T follicular helper cell (primary cell): ENCODE data around the gene ACP4.

Experiments used
- DNase-seq: peaks from one replicate; pipeline ENCODE4 v3.0.0-alpha.2; 2020; ENCODE audit warnings: low read depth

ACP4 gene

DNA sequence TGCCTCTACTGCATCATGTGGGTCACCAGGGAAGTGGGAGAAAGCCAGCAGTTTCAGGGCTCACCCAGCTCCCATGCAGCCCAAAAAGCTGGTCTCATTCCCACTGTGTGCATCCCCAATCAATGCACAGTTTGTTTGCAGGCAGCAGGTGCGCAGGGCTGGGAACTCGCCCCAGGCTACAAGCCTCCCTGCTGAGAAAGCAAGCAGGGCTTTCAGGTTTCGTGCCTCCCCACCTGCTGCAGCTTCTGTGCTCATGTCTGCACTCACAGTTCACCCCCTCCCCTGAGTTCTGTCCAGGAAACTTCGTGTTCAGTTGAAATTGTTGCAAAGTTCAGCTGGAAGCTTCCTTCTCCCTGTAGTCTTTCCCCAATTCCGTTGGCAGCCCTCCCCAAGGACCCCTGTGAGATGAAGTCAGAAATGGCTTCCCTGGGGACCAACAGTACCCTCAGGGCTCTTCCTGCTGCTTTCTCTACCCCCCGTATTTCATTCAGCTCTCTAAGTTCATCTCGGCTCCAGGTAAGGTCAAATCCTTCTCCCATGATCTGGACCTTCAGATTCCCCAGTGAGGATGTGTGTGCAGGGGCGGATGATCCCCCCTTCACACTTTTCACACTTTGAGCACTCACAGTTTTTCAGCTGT lies 54.2 kb downstream of the ACP4 start:
- no peak for DNase-seq
